Skeletal muscle tissue (tissue), 2 donors: ENCODE data around the gene ITCH. TPM values are rescaled to one million over a fixed set of nuclear protein-coding genes. Genes with fewer than 3 reads are reported as not detected.

Source experiments
- small RNA-seq: library from RNA; depleted of rRNA; stranded (forward); fragments of <200 nt; gene quantifications from one replicate; pipeline ENCODE3, GENCODE V24; 2014
- total RNA-seq: library from RNA; depleted of rRNA; stranded (reverse); fragments of >200 nt; gene quantifications from one replicate; pipeline ENCODE4 v1.2.3, GENCODE V29; 2014

Gene ITCH
- total RNA-seq, 1 donor from 2014 or later = 69.4 TPM

Small RNAs within 50 kb of the gene (small RNA-seq; reads per million reads assigned to genes)
- gene AL356299.1 = not detected
- gene MIR644A = not detected
- not detected for gene RF00019

Other genes starting within 250 kb of the ITCH start
- gene ASIP, start 121.8 kb upstream of the ITCH start, total RNA-seq = 1.0 TPM
- gene AHCY, start 59.9 kb upstream of the ITCH start, total RNA-seq = 129 TPM
- 28.7 TPM for gene DYNLRB1, start 153.1 kb downstream of the ITCH start, total RNA-seq
- gene MAP1LC3A, start 195.4 kb downstream of the ITCH start, total RNA-seq = 11.0 TPM